ENCODE results near the gene CPT1A. TPM values are rescaled to one million over a fixed set of nuclear protein-coding genes. Genes with fewer than 3 reads are reported as not detected.

The CPT1A gene
- total RNA-seq, 1 experiment from 2014 or later = 36.3 TPM

GRCh38 chr11:68773521-68774193 lies 68.1 kb downstream of the CPT1A start:
- no peak for DNase-seq
- ChIA-PET POLR2A (ENCODE audit: unreplicated experiment) (no interaction called here), CTCF (no interaction called here)
- Histone ChIP-seq H3K79me2 (ENCODE audit: low read depth) (no peaks in the 10 kb centered on the region), H3F3A (ENCODE audit: insufficient read depth, low read depth) (peaks cover 34% of the 10 kb centered on the region), H3K27ac (no peak overlapping the region), H3K27me3 (ENCODE audit: insufficient read depth, low read depth) (no peaks in the 10 kb centered on the region), H3K4me1 (replicated peaks; ENCODE audit: insufficient read depth) (peaks cover 29% of the 10 kb centered on the region), H3K9me2 (ENCODE audit: insufficient read depth) (no peaks in the 10 kb centered on the region), H3K9me3 (ENCODE audit: insufficient read depth, low read depth) (no peaks in the 10 kb centered on the region), H4K20me1 (ENCODE audit: insufficient read depth) (no peaks in the 10 kb centered on the region), H2AFZ (no peak overlapping the region), H3K36me3 (ENCODE audit: low read depth) (0 out of 2 replicates have a peak, but pooled peaks cover 5% of the 10 kb centered on the region), H3K4me2 (no peak overlapping the region), H3K4me3 (no peak overlapping the region)
- TF ChIP-seq EZH2 (IDR thresholded peaks at IDR 0.05; ENCODE audit: low read depth) (no peak), CTCF (conservative IDR thresholded peaks at IDR 0.05) (no peak)
- BruUV-seq (replicated peaks) = no TSS peak
- intact Hi-C loops (cut with micrococcal nuclease; ENCODE audit: unreplicated experiment) = no loop called here

- H4K20me1 ChIP-seq (ENCODE audit: insufficient read depth) = no peaks in the 10 kb centered on the region
- intact Hi-C loops (cut with micrococcal nuclease; ENCODE audit: unreplicated experiment) = no loop called here
- H3K79me2 ChIP-seq (ENCODE audit: low read depth) = no peaks in the 10 kb centered on the region
- no peak overlapping the region for H3K4me2 ChIP-seq
- H3K36me3 ChIP-seq (ENCODE audit: low read depth) = 0 out of 2 replicates have a peak, but pooled peaks cover 5% of the 10 kb centered on the region
- H3K4me3 ChIP-seq = no peak overlapping the region
- no peak for DNase-seq
- H3F3A ChIP-seq (ENCODE audit: insufficient read depth, low read depth) = peaks cover 33% of the 10 kb centered on the region
- no peak overlapping the region for H2AFZ ChIP-seq
- H3K9me2 ChIP-seq (ENCODE audit: insufficient read depth) = no peaks in the 10 kb centered on the region
- H3K9me3 ChIP-seq (ENCODE audit: insufficient read depth, low read depth) = no peaks in the 10 kb centered on the region
- CTCF ChIA-PET = no interaction called here
- POLR2A ChIA-PET (ENCODE audit: unreplicated experiment) = no interaction called here
- no peak for TF ChIP-seq CTCF (conservative IDR thresholded peaks at IDR 0.05)
- no peak for TF ChIP-seq EZH2 (IDR thresholded peaks at IDR 0.05; ENCODE audit: low read depth)
- no peaks in the 10 kb centered on the region for H3K27me3 ChIP-seq (ENCODE audit: insufficient read depth, low read depth)
- no TSS peak for BruUV-seq (replicated peaks)
- H3K4me1 ChIP-seq (replicated peaks; ENCODE audit: insufficient read depth) = peaks cover 29% of the 10 kb centered on the region
- H3K27ac ChIP-seq = no peak overlapping the region
Observed at GRCh38 chr11:68772936-68773335, 68.8 kb downstream of the CPT1A start.

GRCh38 chr11:68770781-68771180 lies 70.9 kb downstream of the CPT1A start:
- no TSS peak for BruUV-seq (replicated peaks)
- CTCF ChIA-PET = no interaction called here
- Histone ChIP-seq H3K4me2 (no peak overlapping the region), H2AFZ (no peak overlapping the region), H3K9me2 (ENCODE audit: insufficient read depth) (no peaks in the 10 kb centered on the region), H3F3A (ENCODE audit: insufficient read depth, low read depth) (peaks cover 16% of the 10 kb centered on the region), H3K79me2 (ENCODE audit: low read depth) (no peaks in the 10 kb centered on the region), H3K4me3 (no peak overlapping the region), H3K27ac (no peak overlapping the region), H4K20me1 (ENCODE audit: insufficient read depth) (no peaks in the 10 kb centered on the region), H3K27me3 (ENCODE audit: insufficient read depth, low read depth) (no peaks in the 10 kb centered on the region), H3K9me3 (ENCODE audit: insufficient read depth, low read depth) (no peaks in the 10 kb centered on the region), H3K4me1 (replicated peaks; ENCODE audit: insufficient read depth) (peaks cover 10% of the 10 kb centered on the region; the same call in 1 of the 2 replicates), H3K36me3 (ENCODE audit: low read depth) (0 out of 2 replicates have a peak, but pooled peaks cover 5% of the 10 kb centered on the region)
- intact Hi-C loops (cut with micrococcal nuclease; ENCODE audit: unreplicated experiment) = no loop called here
- TF ChIP-seq EZH2 (IDR thresholded peaks at IDR 0.05; ENCODE audit: low read depth) = no peak
- TF ChIP-seq CTCF (conservative IDR thresholded peaks at IDR 0.05) = no peak
- no peak for DNase-seq
- POLR2A ChIA-PET (ENCODE audit: unreplicated experiment) = no interaction called here

Measured in PC-9 (cell line).